Neural cell (in vitro differentiated cells): Measurements from ENCODE around the gene NUDT16. TPM values are rescaled to one million over a fixed set of nuclear protein-coding genes. Genes with fewer than 3 reads are reported as not detected.

Source experiments
- H2AFZ ChIP-seq: fragments of 200-600, 300-800 bp; sonication (generic), shearing (Covaris generic); 2 replicates; pipeline ENCODE4 v1.6.0; 2014; ENCODE audit warnings: low read depth, mild to moderate bottlenecking, antibody characterized with exemption, low read length, moderate library complexity
- H3F3A ChIP-seq: fragments of 200-600 bp; shearing (Covaris generic); 2 replicates; pipeline ENCODE4 v1.6.1; 2016; ENCODE audit warnings: mild to moderate bottlenecking, moderate library complexity, mixed read lengths, antibody characterized with exemption, low read length; ENCODE audit not compliant: insufficient read depth, poor library complexity, severe bottlenecking
- H3K27ac ChIP-seq: fragments of 200-600, 300-800 bp; sonication (generic), shearing (Covaris generic); 2 replicates; pipeline ENCODE4 v1.5.1; 2014; ENCODE audit warnings: mild to moderate bottlenecking, low read length, moderate library complexity
- H3K27me3 ChIP-seq: fragments of 300-800, 200-600 bp; sonication (generic), shearing (Covaris generic); 2 replicates; pipeline ENCODE4 v1.6.0; 2014; ENCODE audit warnings: mild to moderate bottlenecking, low read depth, low read length, moderate library complexity; ENCODE audit not compliant: insufficient read depth
- H3K36me3 ChIP-seq: fragments of 300-800, 200-600 bp; sonication (generic), shearing (Covaris generic); 2 replicates; pipeline ENCODE4 v1.5.1; 2014; ENCODE audit warnings: mild to moderate bottlenecking, antibody characterized with exemption, low read length, moderate library complexity; ENCODE audit not compliant: insufficient read depth
- H3K4me2 ChIP-seq: fragments of 300-800, 200-600 bp; sonication (generic), shearing (Covaris generic); 2 replicates; pipeline ENCODE4 v1.6.0; 2014; ENCODE audit warnings: mild to moderate bottlenecking, low read length
- H3K4me3 ChIP-seq: fragments of 300-800, 200-600 bp; sonication (generic), shearing (Covaris generic); 2 replicates; pipeline ENCODE4 v1.5.1; 2014; ENCODE audit warnings: mild to moderate bottlenecking, low read length, moderate library complexity
- H3K79me2 ChIP-seq: fragments of 200-600 bp; shearing (Covaris generic); replicated peaks from 2 replicates; pipeline ENCODE4 v1.6.0; 2014; ENCODE audit warnings: mild to moderate bottlenecking, low read length, moderate library complexity; ENCODE audit not compliant: insufficient read depth
- H3K9ac ChIP-seq: fragments of 300-800, 200-600 bp; sonication (generic), shearing (Covaris generic); 2 replicates; pipeline ENCODE4 v1.6.1; 2016; ENCODE audit warnings: mild to moderate bottlenecking, low read length, mixed read lengths
- H3K9me2 ChIP-seq: fragments of 200-600 bp; shearing (Covaris generic); 2 replicates; pipeline ENCODE4 v1.6.1; 2016; ENCODE audit warnings: mild to moderate bottlenecking, low read length, mixed read lengths; ENCODE audit not compliant: insufficient read depth
- H3K9me3 ChIP-seq: fragments of 200-600, 300-800 bp; sonication (generic), shearing (Covaris generic); 2 replicates; pipeline ENCODE4 v1.6.1; 2016; ENCODE audit warnings: mild to moderate bottlenecking, mixed run types, low read length, moderate library complexity, mixed read lengths
- H4K20me1 ChIP-seq: fragments of 200-600 bp; shearing (Covaris generic); 2 replicates; pipeline ENCODE4 v1.6.1; 2016; ENCODE audit warnings: mild to moderate bottlenecking, mixed run types; ENCODE audit not compliant: insufficient read depth
- EP300 ChIP-seq: fragments of 450-650 bp; conservative IDR thresholded peaks from 2 replicates; pipeline ENCODE4 v1.6.1; 2014; ENCODE audit warnings: antibody characterized with exemption, mild to moderate bottlenecking, moderate library complexity; ENCODE audit not compliant: poor library complexity, severe bottlenecking
- EZH2 ChIP-seq: fragments of 200-600, 300-800 bp; shearing (Covaris generic), sonication (generic); IDR thresholded peaks from 2 replicates; pipeline ENCODE4 v1.6.1; 2014; ENCODE audit warnings: antibody characterized with exemption, low read length, borderline replicate concordance, mild to moderate bottlenecking; ENCODE audit not compliant: insufficient read depth, poor library complexity, severe bottlenecking
- MXI1 ChIP-seq: fragments of 450-650 bp; conservative IDR thresholded peaks from 2 replicates; pipeline ENCODE4 v1.6.1; 2014; ENCODE audit warnings: antibody characterized with exemption, mild to moderate bottlenecking; ENCODE audit not compliant: poor library complexity, severe bottlenecking
- POLR2AphosphoS5 ChIP-seq: IDR thresholded peaks from 2 replicates; pipeline ENCODE4 v1.6.1; 2012
- RAD21 ChIP-seq: fragments of 450-650 bp; conservative IDR thresholded peaks from 2 replicates; pipeline ENCODE4 v1.6.1; 2014; ENCODE audit warnings: antibody characterized with exemption, mild to moderate bottlenecking, moderate library complexity
- SMC3 ChIP-seq: fragments of 450-650 bp; conservative IDR thresholded peaks from 2 replicates; pipeline ENCODE4 v1.6.1; 2014; ENCODE audit warnings: antibody characterized with exemption, mild to moderate bottlenecking, moderate library complexity; ENCODE audit not compliant: poor library complexity
- TAF1 ChIP-seq: IDR thresholded peaks from 2 replicates; pipeline ENCODE4 v1.6.1; 2012; ENCODE audit warnings: low read depth
- polyA plus RNA-seq: library from polyadenylated mRNA; depleted of rRNA; stranded (reverse); fragments of >200 nt; gene quantifications from 2 replicates; pipeline ENCODE4 v1.2.3, GENCODE V29; 2014
- TF ChIP-seq, protein P1 (sequence below): fragments of 450-650 bp; IDR thresholded peaks from 2 replicates; pipeline ENCODE4 v1.5.1; 2014; ENCODE audit warnings: antibody characterized with exemption, mild to moderate bottlenecking, moderate library complexity; ENCODE audit not compliant: poor library complexity, severe bottlenecking
- TF ChIP-seq, protein P2 (sequence below): IDR thresholded peaks from 2 replicates; pipeline ENCODE4 v1.6.1; 2012; ENCODE audit warnings: borderline replicate concordance

The NUDT16 gene
- polyA plus RNA-seq, 1 donor from 2014 or later = 6.1 TPM

DNA sequence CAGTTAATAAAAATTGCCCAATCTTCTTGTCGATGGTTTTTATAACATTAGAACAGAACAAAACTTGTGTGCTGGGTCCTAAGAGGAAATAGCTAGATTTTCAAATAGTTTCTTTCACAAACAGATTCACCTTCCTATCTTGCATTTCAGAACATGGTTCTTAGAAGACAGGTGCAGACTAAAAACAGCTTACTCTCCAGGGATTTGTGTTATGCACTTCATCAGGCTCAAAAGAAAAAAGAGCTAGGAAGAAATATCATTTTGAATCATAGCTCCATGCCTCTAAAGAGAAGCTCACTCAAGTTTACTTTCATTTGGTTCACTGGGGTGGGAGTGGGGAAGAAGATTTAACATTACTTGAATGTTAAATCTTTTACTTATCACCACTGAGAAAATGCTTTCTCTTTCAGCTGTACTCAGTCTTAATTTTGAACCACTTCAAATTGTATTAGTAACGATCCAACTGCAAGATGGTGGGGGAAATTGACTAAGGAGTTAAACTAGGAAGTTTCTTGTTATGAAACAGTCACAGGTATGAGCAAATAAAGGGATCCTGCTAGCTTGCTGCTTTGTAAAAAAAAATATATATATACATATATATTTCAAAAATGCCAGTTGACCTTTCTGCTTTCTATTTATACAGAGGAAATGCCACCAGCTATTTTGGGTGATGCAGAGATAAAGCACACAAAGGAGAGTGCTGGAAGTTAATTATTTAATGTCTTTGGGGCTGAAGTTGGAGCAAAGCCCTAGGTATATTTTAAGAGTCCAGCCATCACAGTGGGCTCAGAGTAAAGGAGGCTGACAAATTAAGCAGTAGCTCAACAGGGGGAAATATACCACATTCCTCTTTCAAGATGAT is 28.3 kb upstream of the NUDT16 start:
- no peak overlapping the region for H3K4me2 ChIP-seq
- no peaks in the 10 kb centered on the region for H3K9me2 ChIP-seq
- no peak overlapping the region for H3K27ac ChIP-seq
- H3K9me3 ChIP-seq = no peaks in the 10 kb centered on the region
- H3K9ac ChIP-seq = no peak overlapping the region
- no peak overlapping the region for H3K4me3 ChIP-seq
- no peaks in the 10 kb centered on the region for H3K79me2 ChIP-seq
- TF ChIP-seq TAF1 (no peak), EP300 (no peak), POLR2AphosphoS5 (no peak), RAD21 (no peak), MXI1 (no peak), SMC3 (no peak), EZH2 (no peak)
- TF ChIP-seq, protein P1, sequence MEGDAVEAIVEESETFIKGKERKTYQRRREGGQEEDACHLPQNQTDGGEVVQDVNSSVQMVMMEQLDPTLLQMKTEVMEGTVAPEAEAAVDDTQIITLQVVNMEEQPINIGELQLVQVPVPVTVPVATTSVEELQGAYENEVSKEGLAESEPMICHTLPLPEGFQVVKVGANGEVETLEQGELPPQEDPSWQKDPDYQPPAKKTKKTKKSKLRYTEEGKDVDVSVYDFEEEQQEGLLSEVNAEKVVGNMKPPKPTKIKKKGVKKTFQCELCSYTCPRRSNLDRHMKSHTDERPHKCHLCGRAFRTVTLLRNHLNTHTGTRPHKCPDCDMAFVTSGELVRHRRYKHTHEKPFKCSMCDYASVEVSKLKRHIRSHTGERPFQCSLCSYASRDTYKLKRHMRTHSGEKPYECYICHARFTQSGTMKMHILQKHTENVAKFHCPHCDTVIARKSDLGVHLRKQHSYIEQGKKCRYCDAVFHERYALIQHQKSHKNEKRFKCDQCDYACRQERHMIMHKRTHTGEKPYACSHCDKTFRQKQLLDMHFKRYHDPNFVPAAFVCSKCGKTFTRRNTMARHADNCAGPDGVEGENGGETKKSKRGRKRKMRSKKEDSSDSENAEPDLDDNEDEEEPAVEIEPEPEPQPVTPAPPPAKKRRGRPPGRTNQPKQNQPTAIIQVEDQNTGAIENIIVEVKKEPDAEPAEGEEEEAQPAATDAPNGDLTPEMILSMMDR = no peak
- TF ChIP-seq, protein P2, sequence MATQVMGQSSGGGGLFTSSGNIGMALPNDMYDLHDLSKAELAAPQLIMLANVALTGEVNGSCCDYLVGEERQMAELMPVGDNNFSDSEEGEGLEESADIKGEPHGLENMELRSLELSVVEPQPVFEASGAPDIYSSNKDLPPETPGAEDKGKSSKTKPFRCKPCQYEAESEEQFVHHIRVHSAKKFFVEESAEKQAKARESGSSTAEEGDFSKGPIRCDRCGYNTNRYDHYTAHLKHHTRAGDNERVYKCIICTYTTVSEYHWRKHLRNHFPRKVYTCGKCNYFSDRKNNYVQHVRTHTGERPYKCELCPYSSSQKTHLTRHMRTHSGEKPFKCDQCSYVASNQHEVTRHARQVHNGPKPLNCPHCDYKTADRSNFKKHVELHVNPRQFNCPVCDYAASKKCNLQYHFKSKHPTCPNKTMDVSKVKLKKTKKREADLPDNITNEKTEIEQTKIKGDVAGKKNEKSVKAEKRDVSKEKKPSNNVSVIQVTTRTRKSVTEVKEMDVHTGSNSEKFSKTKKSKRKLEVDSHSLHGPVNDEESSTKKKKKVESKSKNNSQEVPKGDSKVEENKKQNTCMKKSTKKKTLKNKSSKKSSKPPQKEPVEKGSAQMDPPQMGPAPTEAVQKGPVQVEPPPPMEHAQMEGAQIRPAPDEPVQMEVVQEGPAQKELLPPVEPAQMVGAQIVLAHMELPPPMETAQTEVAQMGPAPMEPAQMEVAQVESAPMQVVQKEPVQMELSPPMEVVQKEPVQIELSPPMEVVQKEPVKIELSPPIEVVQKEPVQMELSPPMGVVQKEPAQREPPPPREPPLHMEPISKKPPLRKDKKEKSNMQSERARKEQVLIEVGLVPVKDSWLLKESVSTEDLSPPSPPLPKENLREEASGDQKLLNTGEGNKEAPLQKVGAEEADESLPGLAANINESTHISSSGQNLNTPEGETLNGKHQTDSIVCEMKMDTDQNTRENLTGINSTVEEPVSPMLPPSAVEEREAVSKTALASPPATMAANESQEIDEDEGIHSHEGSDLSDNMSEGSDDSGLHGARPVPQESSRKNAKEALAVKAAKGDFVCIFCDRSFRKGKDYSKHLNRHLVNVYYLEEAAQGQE = no peak
- H3K36me3 ChIP-seq = no peaks in the 10 kb centered on the region
- H3F3A ChIP-seq = no peaks in the 10 kb centered on the region
- H4K20me1 ChIP-seq = no peaks in the 10 kb centered on the region
- H2AFZ ChIP-seq = no peak overlapping the region
- no peaks in the 10 kb centered on the region for H3K27me3 ChIP-seq

- Histone ChIP-seq H3K4me2 (no peak overlapping the region), H3K27me3 (no peaks in the 10 kb centered on the region), H3K9me3 (no peaks in the 10 kb centered on the region), H2AFZ (no peak overlapping the region), H3K9ac (no peak overlapping the region), H3K4me3 (no peak overlapping the region), H3K9me2 (no peaks in the 10 kb centered on the region), H3K36me3 (no peaks in the 10 kb centered on the region), H4K20me1 (no peaks in the 10 kb centered on the region), H3K79me2 (no peaks in the 10 kb centered on the region), H3F3A (no peaks in the 10 kb centered on the region), H3K27ac (no peak overlapping the region)
- TF ChIP-seq POLR2AphosphoS5 (no peak), TAF1 (no peak), RAD21 (no peak), SMC3 (no peak), EP300 (no peak), EZH2 (no peak), MXI1 (no peak)
- TF ChIP-seq, protein P2 = no peak
- TF ChIP-seq, protein P1 = no peak
These were observed 27.6 kb upstream of the NUDT16 start for GRCh38 chr3:131353986-131354385.
